Upper lobe of left lung (tissue), 6 donors: Measurements from ENCODE around the gene ST6GALNAC1. TPM values are rescaled to one million over a fixed set of nuclear protein-coding genes. Genes with fewer than 3 reads are reported as not detected.

Source experiments
- ATAC-seq, 2 donors: fragments of 200-7000 bp; cut with Tn5 transposase; one replicate each; pipeline ENCODE4 v1.9.1; 2022; ENCODE audit warnings: mild to moderate bottlenecking in 2 of 2, moderate library complexity in 2 of 2; ENCODE audit not compliant: low FRiP score in 2 of 2
- DNase-seq, 2 donors: peaks; one replicate each; pipeline ENCODE4 v3.0.0-alpha.2; 2019 to 2020
- H3K27ac ChIP-seq, 4 donors: fragments of 200-600 bp; sonication (generic); one replicate each; pipeline ENCODE4 v1.5.1; 2016 to 2019
- H3K27me3 ChIP-seq, 4 donors: fragments of 200-600 bp; sonication (generic); one replicate each; pipeline ENCODE4 v1.5.1; 2017 to 2019
- H3K36me3 ChIP-seq, 4 donors: fragments of 200-600 bp; sonication (generic); one replicate each; pipeline ENCODE4 v1.5.1; 2016 to 2019
- H3K4me1 ChIP-seq, 4 donors: fragments of 200-600 bp; sonication (generic); one replicate each; pipeline ENCODE4 v1.5.1; 2018 to 2019
- H3K4me3 ChIP-seq, 4 donors: fragments of 200-600 bp; sonication (generic); one replicate each; pipeline ENCODE4 v1.5.1; 2017 to 2019; ENCODE audit warnings: mild to moderate bottlenecking in 2 of 4, moderate library complexity in 1 of 4
- H3K9me3 ChIP-seq, 4 donors: fragments of 200-600 bp; sonication (generic); one replicate each; pipeline ENCODE4 v1.5.1; 2018 to 2019
- EP300 ChIP-seq, 4 donors: sonication (generic); formaldehyde crosslinking; IDR thresholded peaks; one replicate each; pipeline ENCODE4 v1.5.1; 2017; ENCODE audit warnings: antibody characterized with exemption in 4 of 4, control low read depth in 2 of 4
- POLR2A ChIP-seq, 4 donors: fragments of 450-650 bp; IDR thresholded peaks; one replicate each; pipeline ENCODE4 v1.5.1; 2016 to 2017; ENCODE audit warnings: antibody characterized with exemption in 4 of 4, mild to moderate bottlenecking in 2 of 4
- POLR2AphosphoS5 ChIP-seq, 2 donors: sonication (generic); formaldehyde crosslinking; IDR thresholded peaks; one replicate each; pipeline ENCODE4 v1.5.1; 2017; ENCODE audit warnings: antibody characterized with exemption in 2 of 2
- WGBS, 2 donors: methylation state at CpG; one replicate each; pipeline ENCODE4 v1.1.5; 2017 to 2018; 5-methylcytosine and 5-hydroxymethylcytosine counted together
- small RNA-seq, 4 donors: library from RNA; depleted of rRNA; stranded (forward); fragments of <200 nt; gene quantifications; one replicate each; pipeline ENCODE3, GENCODE V24; 2016
- total RNA-seq, 6 donors: library from RNA; depleted of rRNA in 4 of 6; stranded (reverse); fragments of >200 nt in 4 of 6; gene quantifications; one replicate each; pipeline versions ENCODE4 v1.1.0 to v1.2.1, GENCODE V29; 2016 to 2021
- TF ChIP-seq, protein P1 (sequence below), 6 experiments: fragments of 450-650 bp in 4 of 6; fragments of 200-600 bp in 2 of 6; sonication (generic) in 2 of 6; IDR thresholded peaks; one replicate each; pipeline ENCODE4 v1.5.1; 2016 to 2019; ENCODE audit warnings: antibody characterized with exemption in 6 of 6
- donor health status: DM: no; HTN: no; CAD: no; lungs with moderate emphysema.
- donor health status: DM: no; HTN: yes; CAD: no; lungs with severe emphysema.

ST6GALNAC1 gene
- total RNA-seq, 6 donors from 2014 or later = 8.3 to 20.4 (median 19.1) TPM

DNA sequence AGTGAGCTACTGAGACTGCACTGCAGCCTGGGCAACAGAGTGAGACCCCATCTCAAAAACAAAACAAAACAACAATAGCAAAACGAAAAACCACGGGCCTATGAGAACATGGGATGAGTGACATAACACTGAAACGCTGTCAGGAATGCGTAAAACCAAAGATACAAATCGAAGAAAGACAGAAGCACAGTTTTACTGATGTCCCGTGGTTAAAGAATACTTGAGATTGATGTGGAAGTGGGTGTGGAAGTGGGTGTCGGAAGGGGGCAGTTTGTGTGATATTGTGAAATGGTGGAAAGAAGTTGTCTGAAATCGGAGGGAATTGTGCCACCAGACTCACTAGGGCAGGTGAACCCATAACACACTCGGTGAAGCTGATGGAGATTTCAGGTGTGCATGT, 67.4 kb downstream of the ST6GALNAC1 start:
- no peak for DNase-seq
- no peaks in the 10 kb centered on the region for H3K9me3 ChIP-seq
- H3K27ac ChIP-seq = no peak overlapping the region
- ATAC-seq = no peak
- WGBS, 2 donors = 86 to 91% methylated on average over 9 of the region's 9 CpGs
- H3K4me1 ChIP-seq = no peaks in the 10 kb centered on the region
- TF ChIP-seq, protein P1, sequence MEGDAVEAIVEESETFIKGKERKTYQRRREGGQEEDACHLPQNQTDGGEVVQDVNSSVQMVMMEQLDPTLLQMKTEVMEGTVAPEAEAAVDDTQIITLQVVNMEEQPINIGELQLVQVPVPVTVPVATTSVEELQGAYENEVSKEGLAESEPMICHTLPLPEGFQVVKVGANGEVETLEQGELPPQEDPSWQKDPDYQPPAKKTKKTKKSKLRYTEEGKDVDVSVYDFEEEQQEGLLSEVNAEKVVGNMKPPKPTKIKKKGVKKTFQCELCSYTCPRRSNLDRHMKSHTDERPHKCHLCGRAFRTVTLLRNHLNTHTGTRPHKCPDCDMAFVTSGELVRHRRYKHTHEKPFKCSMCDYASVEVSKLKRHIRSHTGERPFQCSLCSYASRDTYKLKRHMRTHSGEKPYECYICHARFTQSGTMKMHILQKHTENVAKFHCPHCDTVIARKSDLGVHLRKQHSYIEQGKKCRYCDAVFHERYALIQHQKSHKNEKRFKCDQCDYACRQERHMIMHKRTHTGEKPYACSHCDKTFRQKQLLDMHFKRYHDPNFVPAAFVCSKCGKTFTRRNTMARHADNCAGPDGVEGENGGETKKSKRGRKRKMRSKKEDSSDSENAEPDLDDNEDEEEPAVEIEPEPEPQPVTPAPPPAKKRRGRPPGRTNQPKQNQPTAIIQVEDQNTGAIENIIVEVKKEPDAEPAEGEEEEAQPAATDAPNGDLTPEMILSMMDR (IDR thresholded peaks at IDR 0.05) = no peak
- TF ChIP-seq EP300 (IDR thresholded peaks at IDR 0.05) (no peak), POLR2AphosphoS5 (IDR thresholded peaks at IDR 0.05) (no peak), POLR2A (IDR thresholded peaks at IDR 0.05) (no peak)
- no peak overlapping the region for H3K4me3 ChIP-seq
- H3K27me3 ChIP-seq = no peaks in the 10 kb centered on the region
- H3K36me3 ChIP-seq = no peaks in the 10 kb centered on the region

- Histone ChIP-seq H3K36me3 (no peaks in the 10 kb centered on the region), H3K9me3 (no peaks in the 10 kb centered on the region), H3K4me1 (no peaks in the 10 kb centered on the region), H3K4me3 (no peak overlapping the region), H3K27ac (no peak overlapping the region), H3K27me3 (no peaks in the 10 kb centered on the region)
- ATAC-seq = no peak
- WGBS, 2 donors = 77 to 89% methylated on average over 3 to 5 of the region's 5 CpGs
- no peak for TF ChIP-seq POLR2AphosphoS5 (IDR thresholded peaks at IDR 0.05)
- no peak for TF ChIP-seq EP300 (IDR thresholded peaks at IDR 0.05)
- no peak for TF ChIP-seq POLR2A (IDR thresholded peaks at IDR 0.05)
- TF ChIP-seq, protein P1 (IDR thresholded peaks at IDR 0.05) = no peak
- no peak for DNase-seq
Measured at GRCh38 chr17:76575570-76575969, 68.0 kb downstream of the ST6GALNAC1 start.

Small RNA genes lying within 50 kb of the gene (small RNA-seq; reads per million reads assigned to genes)
- gene AC015802.2 = 0 reads per million in 4 donors
- 0 reads per million in 4 donors for gene RNU6-227P

Other genes starting within 250 kb of the ST6GALNAC1 start
- 10 to 100 TPM; 20.5 to 55.5 (median 27.7) TPM for gene UBE2O, start 190.6 kb downstream of the ST6GALNAC1 start, total RNA-seq
- not detected for gene AANAT, start 176.2 kb downstream of the ST6GALNAC1 start, total RNA-seq
- gene RHBDF2, start 142.3 kb downstream of the ST6GALNAC1 start, total RNA-seq = 100 to 1,000 TPM in 2 of 6 donors, 10 to 100 TPM in 4; 34.3 to 137 (median 47.6) TPM
- gene CYGB, start 106.0 kb downstream of the ST6GALNAC1 start, total RNA-seq = 10 to 100 TPM in 5 of 6 donors, 1 to 10 TPM in 1; 6.4 to 33.9 (median 16.6) TPM
- gene PRCD, start 103.7 kb downstream of the ST6GALNAC1 start, total RNA-seq = 10 to 100 TPM in 1 of 6 donors, 1 to 10 TPM in 4, not detected in 1; 3.0 to 13.9 (median 7.2) TPM
- 10 to 100 TPM; 24.4 to 63.5 (median 39.8) TPM for gene ST6GALNAC2, start 57.9 kb downstream of the ST6GALNAC1 start, total RNA-seq
- 100 to 1,000 TPM in 1 of 6 donors, 10 to 100 TPM in 5; 21.0 to 147 (median 73.5) TPM for gene MXRA7, start 67.2 kb upstream of the ST6GALNAC1 start, total RNA-seq
- gene JMJD6, start 82.8 kb upstream of the ST6GALNAC1 start, total RNA-seq = 10 to 100 TPM; 23.3 to 63.9 (median 31.0) TPM
- gene METTL23, start 83.1 kb upstream of the ST6GALNAC1 start, total RNA-seq = 10 to 100 TPM; 13.6 to 38.9 (median 28.3) TPM
- 100 to 1,000 TPM; 133 to 454 (median 211) TPM for gene SRSF2, start 93.6 kb upstream of the ST6GALNAC1 start, total RNA-seq
- 10 to 100 TPM; 23.9 to 49.2 (median 34.4) TPM for gene MFSD11, start 94.4 kb upstream of the ST6GALNAC1 start, total RNA-seq
- gene MGAT5B, start 224.6 kb upstream of the ST6GALNAC1 start, total RNA-seq = 1 to 10 TPM in 3 of 6 donors, under 1 TPM in 3; 0.20 to 3.0 (median 0.83) TPM